ENCODE results near the gene ANKRD63.

Gene ANKRD63

DNA sequence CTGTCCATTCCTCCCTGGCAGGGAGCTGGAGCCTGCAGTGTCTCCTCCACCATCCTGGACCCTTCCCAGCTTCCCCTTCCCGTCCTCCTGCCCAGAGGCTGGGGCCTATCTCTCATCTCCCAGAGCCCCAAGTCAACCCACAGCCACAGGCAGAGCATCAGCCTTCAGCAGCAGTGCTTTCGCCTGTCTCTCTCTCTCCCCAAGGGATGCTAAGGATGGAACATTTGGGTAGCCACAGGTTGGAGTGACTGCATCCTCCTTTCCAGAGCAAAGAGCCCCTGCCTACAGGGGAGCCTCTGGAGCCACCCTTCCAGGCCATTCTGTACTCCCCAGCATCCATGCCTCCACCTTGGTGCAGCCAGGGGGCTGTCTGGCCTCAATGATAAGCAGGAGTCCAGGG is 20.7 kb upstream of the ANKRD63 start:
- H3K36me3 ChIP-seq (ENCODE audit: control insufficient read depth in 1 of 2, insufficient read depth in 2 of 2, low read length in 2 of 2) = peaks cover 0 to 8% of the 10 kb centered on the region in 2 donors
- H3K4me1 ChIP-seq (ENCODE audit: control insufficient read depth in 1 of 2, insufficient read depth in 2 of 2, low read length in 2 of 2) = peaks cover 0 to 12% of the 10 kb centered on the region in 2 donors
- H3K27ac ChIP-seq (ENCODE audit: low read depth, low read length) = no peak overlapping the region
- H3K4me3 ChIP-seq (ENCODE audit: low read depth in 1 of 2, low read length in 2 of 2) = no peak overlapping the region
- H3K27me3 ChIP-seq (ENCODE audit: control insufficient read depth in 1 of 2, insufficient read depth in 2 of 2, low read length in 2 of 2) = no peaks in the 10 kb centered on the region
- H3K9me3 ChIP-seq (ENCODE audit: control insufficient read depth in 1 of 2, low read length in 2 of 2) = no peaks in the 10 kb centered on the region
- H3K9ac ChIP-seq (ENCODE audit: low read depth in 1 of 2, low read length in 2 of 2) = no peak overlapping the region

DNA sequence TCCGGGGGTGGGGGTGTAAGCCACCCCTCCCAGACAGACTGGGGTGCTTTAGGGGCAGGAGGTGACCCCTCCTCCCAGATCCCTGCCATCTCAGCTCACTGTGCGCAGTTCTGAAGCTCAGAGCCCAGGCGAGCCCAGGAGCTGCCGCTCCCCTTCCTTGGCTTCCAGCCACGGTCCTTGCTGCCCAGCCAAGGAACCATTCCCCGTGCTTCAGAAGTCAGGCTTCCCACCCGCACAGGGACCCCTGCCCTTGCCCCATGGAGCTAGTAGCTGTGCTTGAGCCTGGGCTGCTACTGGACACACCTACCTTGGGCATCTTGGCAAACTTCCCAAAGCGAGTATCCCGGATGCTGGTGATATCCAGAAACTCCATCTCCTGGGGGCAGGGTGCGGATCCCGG is 20.1 kb upstream of the ANKRD63 start:
- Histone ChIP-seq H3K4me3 (ENCODE audit: low read depth in 1 of 2, low read length in 2 of 2) (no peak overlapping the region), H3K27me3 (ENCODE audit: control insufficient read depth in 1 of 2, insufficient read depth in 2 of 2, low read length in 2 of 2) (no peaks in the 10 kb centered on the region), H3K36me3 (ENCODE audit: control insufficient read depth in 1 of 2, insufficient read depth in 2 of 2, low read length in 2 of 2) (peaks cover 0 to 11% of the 10 kb centered on the region in 2 donors), H3K9me3 (ENCODE audit: control insufficient read depth in 1 of 2, low read length in 2 of 2) (no peaks in the 10 kb centered on the region), H3K27ac (ENCODE audit: low read depth, low read length) (no peak overlapping the region), H3K4me1 (ENCODE audit: control insufficient read depth in 1 of 2, insufficient read depth in 2 of 2, low read length in 2 of 2) (peaks cover 0 to 11% of the 10 kb centered on the region in 2 donors), H3K9ac (ENCODE audit: low read depth in 1 of 2, low read length in 2 of 2) (no peak overlapping the region)

DNA sequence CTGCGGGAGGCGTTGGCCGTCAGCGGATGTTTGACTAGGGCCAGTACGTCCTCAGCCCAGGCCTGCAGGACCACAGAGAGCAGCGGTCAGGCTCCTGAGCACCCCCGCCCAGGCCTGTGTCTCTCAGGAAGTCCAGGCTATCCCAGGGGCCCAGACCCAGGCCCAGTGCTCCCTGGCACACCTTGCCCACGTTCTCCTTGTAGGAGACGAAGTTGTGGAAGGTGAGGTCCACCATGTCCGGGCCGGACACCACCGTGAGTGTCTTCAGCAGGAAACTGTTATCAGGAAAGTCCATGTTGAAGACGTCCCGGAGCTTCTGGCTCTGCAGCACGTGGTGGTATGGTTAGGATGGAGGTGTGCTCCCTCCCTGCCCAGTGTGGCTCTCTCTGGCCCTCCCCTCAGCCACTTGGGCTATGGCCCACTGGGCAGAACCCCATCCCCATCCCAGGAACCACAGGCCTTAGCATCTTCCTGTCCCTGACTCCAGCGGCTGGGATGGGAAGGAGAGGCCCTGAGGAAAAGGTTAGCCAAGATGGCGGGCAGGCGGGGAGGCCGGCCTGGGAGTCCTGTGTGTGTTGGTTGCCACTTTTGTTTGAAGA is 19.5 kb upstream of the ANKRD63 start:
- Histone ChIP-seq H3K36me3 (ENCODE audit: control insufficient read depth in 1 of 2, insufficient read depth in 2 of 2, low read length in 2 of 2) (peaks cover 0 to 11% of the 10 kb centered on the region in 2 donors), H3K9me3 (ENCODE audit: control insufficient read depth in 1 of 2, low read length in 2 of 2) (no peaks in the 10 kb centered on the region), H3K27me3 (ENCODE audit: control insufficient read depth in 1 of 2, insufficient read depth in 2 of 2, low read length in 2 of 2) (no peaks in the 10 kb centered on the region), H3K4me1 (ENCODE audit: control insufficient read depth in 1 of 2, insufficient read depth in 2 of 2, low read length in 2 of 2) (peaks cover 0 to 11% of the 10 kb centered on the region in 2 donors), H3K9ac (ENCODE audit: low read depth in 1 of 2, low read length in 2 of 2) (no peak overlapping the region), H3K27ac (ENCODE audit: low read depth, low read length) (no peak overlapping the region), H3K4me3 (ENCODE audit: low read depth in 1 of 2, low read length in 2 of 2) (no peak overlapping the region)

DNA sequence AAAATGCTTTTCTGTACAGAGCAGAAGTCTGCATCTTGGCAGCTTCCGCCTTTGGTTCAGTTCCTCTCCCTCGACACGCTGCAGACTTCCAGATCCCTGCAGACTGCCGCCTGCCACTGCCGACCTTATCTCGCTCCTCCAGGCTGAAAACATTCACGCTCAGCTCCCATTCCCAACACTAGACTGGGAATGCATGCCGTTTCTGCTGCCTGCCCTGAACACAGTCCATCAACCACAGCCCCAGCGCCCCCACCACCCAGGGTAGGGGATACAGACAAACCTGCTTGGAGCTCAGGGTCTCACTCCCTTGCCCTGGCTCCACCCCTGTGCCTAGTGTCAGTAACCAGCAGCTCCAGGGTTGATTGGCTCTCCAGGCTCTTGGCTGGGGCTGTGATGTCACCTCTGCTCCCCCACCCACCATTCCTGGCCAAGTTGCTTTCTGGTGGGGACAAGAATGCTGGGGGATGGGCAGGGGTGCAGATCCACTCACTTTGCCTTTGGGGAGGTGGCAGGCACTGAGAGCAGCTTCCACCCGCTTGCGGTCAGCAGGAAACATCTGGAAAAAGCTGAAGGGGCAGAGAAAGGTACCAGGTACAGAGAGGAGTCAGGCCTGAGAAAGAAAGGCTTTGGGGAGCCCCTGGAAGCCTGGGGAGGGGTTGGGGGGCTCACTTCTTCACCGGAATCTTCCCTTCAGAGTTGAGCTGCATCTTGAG is 18.8 kb upstream of the ANKRD63 start:
- Histone ChIP-seq H3K4me3 (ENCODE audit: low read depth in 1 of 2, low read length in 2 of 2) (no peak overlapping the region), H3K27ac (ENCODE audit: low read depth, low read length) (no peak overlapping the region), H3K9me3 (ENCODE audit: control insufficient read depth in 1 of 2, low read length in 2 of 2) (no peaks in the 10 kb centered on the region), H3K27me3 (ENCODE audit: control insufficient read depth in 1 of 2, insufficient read depth in 2 of 2, low read length in 2 of 2) (peaks cover 0 to 3% of the 10 kb centered on the region in 2 donors), H3K9ac (ENCODE audit: low read depth in 1 of 2, low read length in 2 of 2) (no peak overlapping the region), H3K36me3 (ENCODE audit: control insufficient read depth in 1 of 2, insufficient read depth in 2 of 2, low read length in 2 of 2) (peaks cover 0 to 13% of the 10 kb centered on the region in 2 donors), H3K4me1 (ENCODE audit: control insufficient read depth in 1 of 2, insufficient read depth in 2 of 2, low read length in 2 of 2) (peaks cover 0 to 11% of the 10 kb centered on the region in 2 donors)

DNA sequence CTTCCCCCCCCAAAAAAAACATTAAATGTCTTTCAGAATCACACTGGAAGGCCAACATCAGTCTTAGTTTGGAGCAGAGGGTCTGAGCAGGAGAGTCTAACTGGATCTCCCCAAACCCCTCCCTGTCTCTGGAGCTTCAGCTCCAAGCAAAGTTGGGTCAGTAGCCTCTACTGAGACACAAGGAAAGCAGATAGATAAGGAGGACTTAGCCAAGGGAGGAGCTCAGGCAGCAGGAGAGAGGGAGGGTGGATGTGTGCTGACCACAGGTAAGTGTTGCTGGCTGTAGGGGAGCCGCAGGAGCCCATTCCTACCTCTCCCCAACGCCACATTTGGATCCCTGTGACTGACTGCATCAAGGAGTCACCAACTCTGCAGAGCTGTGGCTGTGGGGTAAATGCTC is 17.9 kb upstream of the ANKRD63 start:
- H3K27ac ChIP-seq (ENCODE audit: low read depth, low read length) = no peak overlapping the region
- no peak overlapping the region for H3K4me3 ChIP-seq (ENCODE audit: low read depth in 1 of 2, low read length in 2 of 2)
- peaks cover 0 to 14% of the 10 kb centered on the region in 2 donors for H3K36me3 ChIP-seq (ENCODE audit: control insufficient read depth in 1 of 2, insufficient read depth in 2 of 2, low read length in 2 of 2)
- peaks cover 0 to 3% of the 10 kb centered on the region in 2 donors for H3K4me1 ChIP-seq (ENCODE audit: control insufficient read depth in 1 of 2, insufficient read depth in 2 of 2, low read length in 2 of 2)
- H3K27me3 ChIP-seq (ENCODE audit: control insufficient read depth in 1 of 2, insufficient read depth in 2 of 2, low read length in 2 of 2) = peaks cover 0 to 3% of the 10 kb centered on the region in 2 donors
- no peaks in the 10 kb centered on the region for H3K9me3 ChIP-seq (ENCODE audit: control insufficient read depth in 1 of 2, low read length in 2 of 2)
- H3K9ac ChIP-seq (ENCODE audit: low read depth in 1 of 2, low read length in 2 of 2) = no peak overlapping the region

DNA sequence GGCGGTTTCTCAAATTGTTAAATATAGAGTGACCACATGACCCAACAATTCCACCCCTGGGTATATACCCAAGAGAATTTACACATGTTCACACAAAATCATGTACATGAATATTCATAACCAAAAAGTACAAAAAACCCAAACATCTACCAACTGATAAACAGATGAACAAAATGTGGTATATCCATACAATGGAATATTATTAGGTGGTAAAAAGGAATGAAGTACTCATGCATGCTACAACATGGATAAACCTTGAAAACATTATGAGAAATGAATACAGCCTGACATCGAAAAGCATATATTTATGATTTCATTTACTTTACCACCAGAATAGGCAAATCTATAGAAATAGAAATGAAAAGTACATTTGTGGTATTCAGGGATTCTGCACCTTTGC is 17.5 kb upstream of the ANKRD63 start:
- Histone ChIP-seq H3K36me3 (ENCODE audit: control insufficient read depth in 1 of 2, insufficient read depth in 2 of 2, low read length in 2 of 2) (peaks cover 0 to 14% of the 10 kb centered on the region in 2 donors), H3K4me1 (ENCODE audit: control insufficient read depth in 1 of 2, insufficient read depth in 2 of 2, low read length in 2 of 2) (no peaks in the 10 kb centered on the region)

DNA sequence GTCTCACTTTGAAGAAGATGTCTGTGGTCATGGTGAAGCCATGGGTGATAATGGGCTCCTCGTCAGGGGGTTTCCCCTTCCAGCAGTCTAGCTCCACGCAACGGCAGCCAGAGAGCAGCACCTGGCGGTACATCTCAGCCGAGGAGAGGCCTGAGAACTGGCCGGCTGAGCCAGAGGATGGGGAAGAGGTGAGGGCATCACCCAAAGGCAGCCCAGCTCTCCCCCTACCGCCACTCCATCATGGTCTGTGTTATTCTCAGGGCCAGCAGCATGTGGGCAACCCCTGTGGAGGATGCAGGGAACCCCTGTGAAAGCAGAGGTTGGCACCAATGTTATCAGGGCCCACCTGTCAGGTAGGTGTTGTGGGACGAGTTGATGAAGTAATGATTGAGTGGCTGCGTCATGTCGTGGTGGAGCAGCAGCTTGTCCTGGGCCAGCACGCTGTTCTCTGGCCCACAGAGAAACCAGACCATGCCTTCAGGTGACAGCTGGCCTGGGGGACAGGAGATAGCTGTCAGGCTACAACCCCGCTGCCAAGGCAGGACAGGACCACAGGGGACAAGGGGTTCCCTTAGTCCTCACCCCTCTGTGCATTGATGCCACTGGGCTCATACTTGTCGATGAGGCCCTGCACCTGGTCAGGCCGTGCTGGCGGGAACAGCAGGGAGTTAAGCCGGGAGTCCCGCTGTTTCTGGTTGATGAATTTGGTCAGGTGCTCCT is 15.5 kb upstream of the ANKRD63 start:
- Histone ChIP-seq H3K9ac (ENCODE audit: low read depth in 1 of 2, low read length in 2 of 2) (no peak overlapping the region), H3K27ac (ENCODE audit: low read depth, low read length) (no peak overlapping the region), H3K4me3 (ENCODE audit: low read depth in 1 of 2, low read length in 2 of 2) (no peak overlapping the region), H3K27me3 (ENCODE audit: control insufficient read depth in 1 of 2, insufficient read depth in 2 of 2, low read length in 2 of 2) (peaks cover 0 to 3% of the 10 kb centered on the region in 2 donors), H3K4me1 (ENCODE audit: control insufficient read depth in 1 of 2, insufficient read depth in 2 of 2, low read length in 2 of 2) (no peaks in the 10 kb centered on the region), H3K9me3 (ENCODE audit: control insufficient read depth in 1 of 2, low read length in 2 of 2) (no peaks in the 10 kb centered on the region), H3K36me3 (ENCODE audit: control insufficient read depth in 1 of 2, insufficient read depth in 2 of 2, low read length in 2 of 2) (peaks cover 0 to 19% of the 10 kb centered on the region in 2 donors)

More for the DNA sequence above, 17.5 kb upstream of the ANKRD63 start:
- Histone ChIP-seq H3K9me3 (ENCODE audit: control insufficient read depth in 1 of 2, low read length in 2 of 2) (no peaks in the 10 kb centered on the region), H3K9ac (ENCODE audit: low read depth in 1 of 2, low read length in 2 of 2) (no peak overlapping the region), H3K27ac (ENCODE audit: low read depth, low read length) (no peak overlapping the region), H3K27me3 (ENCODE audit: control insufficient read depth in 1 of 2, insufficient read depth in 2 of 2, low read length in 2 of 2) (peaks cover 0 to 3% of the 10 kb centered on the region in 2 donors), H3K4me3 (ENCODE audit: low read depth in 1 of 2, low read length in 2 of 2) (no peak overlapping the region)

DNA sequence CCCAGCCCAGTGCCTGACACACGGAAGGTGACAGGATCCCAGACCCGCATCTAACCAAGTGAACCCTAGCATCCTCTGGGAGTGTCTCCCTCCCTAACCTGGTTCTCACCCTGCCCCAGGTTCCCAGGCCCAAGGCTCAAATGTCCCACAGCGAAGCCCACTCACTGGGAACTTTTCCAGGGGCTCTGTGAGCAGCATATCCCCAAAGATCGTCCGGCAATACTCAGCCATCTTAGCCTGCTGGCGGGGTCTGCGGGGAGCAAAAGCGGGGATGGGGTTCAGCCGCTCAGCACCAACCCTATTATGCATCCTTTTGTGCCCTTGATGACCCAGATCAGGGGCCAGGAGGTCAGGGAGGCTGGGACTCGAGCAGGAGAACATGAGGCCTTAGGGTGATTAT is 14.5 kb upstream of the ANKRD63 start:
- Histone ChIP-seq H3K4me3 (ENCODE audit: low read depth in 1 of 2, low read length in 2 of 2) (no peak overlapping the region), H3K9ac (ENCODE audit: low read depth in 1 of 2, low read length in 2 of 2) (no peak overlapping the region), H3K4me1 (ENCODE audit: control insufficient read depth in 1 of 2, insufficient read depth in 2 of 2, low read length in 2 of 2) (no peaks in the 10 kb centered on the region), H3K36me3 (ENCODE audit: control insufficient read depth in 1 of 2, insufficient read depth in 2 of 2, low read length in 2 of 2) (peaks cover 0 to 15% of the 10 kb centered on the region in 2 donors), H3K27me3 (ENCODE audit: control insufficient read depth in 1 of 2, insufficient read depth in 2 of 2, low read length in 2 of 2) (peaks cover 3 to 5% of the 10 kb centered on the region in 2 donors), H3K27ac (ENCODE audit: low read depth, low read length) (no peak overlapping the region), H3K9me3 (ENCODE audit: control insufficient read depth in 1 of 2, low read length in 2 of 2) (no peaks in the 10 kb centered on the region)

DNA sequence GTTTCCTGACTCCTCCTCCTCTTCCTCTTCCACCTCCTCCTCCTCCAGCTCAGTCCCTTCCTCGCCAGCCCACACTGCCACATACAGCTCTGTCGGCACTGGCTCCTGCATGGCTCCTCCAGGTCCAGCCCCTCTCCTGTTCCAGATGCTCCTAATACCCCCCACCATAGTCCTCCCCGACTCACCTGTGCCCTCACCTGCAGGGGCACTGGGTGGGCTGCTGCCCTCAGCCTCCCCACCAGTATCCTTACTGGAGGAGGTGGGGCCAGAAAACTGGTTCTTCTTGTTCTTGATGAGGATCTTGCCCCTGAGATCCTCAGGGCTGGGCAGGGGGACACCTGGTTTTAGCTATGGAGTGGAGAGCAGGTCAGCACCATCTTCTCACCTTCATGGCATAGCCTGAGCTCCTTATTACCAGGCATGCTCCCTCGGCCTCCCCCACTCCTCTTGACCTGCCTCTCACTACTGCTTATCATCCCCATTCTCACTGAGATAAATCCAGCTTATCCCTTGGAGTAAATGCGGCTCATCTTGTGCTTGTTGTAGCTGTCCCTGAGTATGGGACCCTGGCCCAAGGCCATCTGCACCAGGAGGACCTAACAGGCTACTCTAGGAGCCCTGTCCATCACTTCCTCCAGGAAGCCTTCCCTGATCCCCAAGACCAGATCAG is 13.8 kb upstream of the ANKRD63 start:
- no peaks in the 10 kb centered on the region for H3K9me3 ChIP-seq (ENCODE audit: control insufficient read depth in 1 of 2, low read length in 2 of 2)
- peaks cover 3 to 12% of the 10 kb centered on the region in 2 donors for H3K27me3 ChIP-seq (ENCODE audit: control insufficient read depth in 1 of 2, insufficient read depth in 2 of 2, low read length in 2 of 2)
- H3K36me3 ChIP-seq (ENCODE audit: control insufficient read depth in 1 of 2, insufficient read depth in 2 of 2, low read length in 2 of 2) = peaks cover 0 to 16% of the 10 kb centered on the region in 2 donors
- H3K9ac ChIP-seq (ENCODE audit: low read depth in 1 of 2, low read length in 2 of 2) = no peak overlapping the region
- no peak overlapping the region for H3K4me3 ChIP-seq (ENCODE audit: low read depth in 1 of 2, low read length in 2 of 2)
- peaks cover 0 to under 1% of the 10 kb centered on the region in 2 donors for H3K4me1 ChIP-seq (ENCODE audit: control insufficient read depth in 1 of 2, insufficient read depth in 2 of 2, low read length in 2 of 2)
- no peak overlapping the region for H3K27ac ChIP-seq (ENCODE audit: low read depth, low read length)

All from duodenal mucosa (tissue), 2 donors.